Heart left ventricle (tissue), 16 donors: ENCODE measurements around the gene LTBP2. TPM values are rescaled to one million over a fixed set of nuclear protein-coding genes. Genes with fewer than 3 reads are reported as not detected.

Source experiments
- ATAC-seq, 4 donors: fragments of 200-7000 bp; cut with Tn5 transposase; one replicate each; pipeline ENCODE4 v1.9.1; 2020 to 2022; ENCODE audit warnings: moderate library complexity in 4 of 4, mild to moderate bottlenecking in 3 of 4, moderate number of reproducible peaks in 1 of 4
- DNase-seq, 5 donors: peaks; one replicate each; pipeline ENCODE4 v3.0.0-alpha.2; 2020
- H3K27ac ChIP-seq, 12 donors: fragments of 200-600 bp; sonication (generic) in 4 of 12; one replicate each; pipeline versions ENCODE4 v1.5.0 to v1.8.0; 2016 to 2022; ENCODE audit warnings: mild to moderate bottlenecking in 2 of 12
- H3K27me3 ChIP-seq, 9 donors: fragments of 200-600 bp; sonication (generic) in 2 of 9; one replicate each; pipeline versions ENCODE4 v1.5.1 to v1.8.0; 2016 to 2022; ENCODE audit warnings: mild to moderate bottlenecking in 3 of 9
- H3K36me3 ChIP-seq, 9 donors: fragments of 200-600 bp; sonication (generic) in 2 of 9; one replicate each; pipeline versions ENCODE4 v1.5.0 to v1.8.0; 2018 to 2022; ENCODE audit warnings: mild to moderate bottlenecking in 2 of 9
- H3K4me1 ChIP-seq, 12 donors: fragments of 200-600 bp; sonication (generic) in 4 of 12; one replicate each; pipeline versions ENCODE4 v1.5.0 to v1.8.0; 2016 to 2022; ENCODE audit warnings: mild to moderate bottlenecking in 3 of 12
- H3K4me3 ChIP-seq, 12 donors: fragments of 200-600 bp; sonication (generic) in 4 of 12; one replicate each; pipeline versions ENCODE4 v1.5.0 to v1.8.0; 2017 to 2022; ENCODE audit warnings: mild to moderate bottlenecking in 9 of 12, moderate library complexity in 4 of 12
- H3K9me3 ChIP-seq, 12 donors: fragments of 200-600 bp; sonication (generic) in 4 of 12; one replicate each; pipeline versions ENCODE4 v1.5.0 to v1.8.0; 2016 to 2022; ENCODE audit warnings: mild to moderate bottlenecking in 1 of 12
- CTCF ChIP-seq, 12 donors: fragments of 200-600 bp; sonication (generic) in 4 of 12; IDR thresholded peaks; one replicate each; pipeline versions ENCODE4 v1.5.0 to v1.8.0; 2018 to 2022; ENCODE audit warnings: antibody characterized with exemption in 12 of 12, mild to moderate bottlenecking in 5 of 12
- POLR2A ChIP-seq, 2 donors: fragments of 450-650 bp; IDR thresholded peaks; one replicate each; pipeline ENCODE4 v1.6.1; 2017; ENCODE audit warnings: antibody characterized with exemption in 2 of 2, mild to moderate bottlenecking in 2 of 2, moderate library complexity in 2 of 2
- whole genome bisulfite sequencing, 4 donors: extraction: QIAGEN DNeasy Blood & Tissue Kit in 2 of 4; methylation state at CpG; one replicate each; pipeline versions ENCODE4 v1.1.5 to v1.1.7; 2013 to 2018; 5-methylcytosine and 5-hydroxymethylcytosine counted together
- intact Hi-C, 10 donors: fragments of 100-400 bp; cut with DNase I; formaldehyde crosslinking; loops; one replicate each; pipeline versions ENCODE4 v1.11.1 to v1.14.2; 2022
- polyA plus RNA-seq, 2 donors: library from polyadenylated mRNA; stranded (reverse); fragments of 200-250 nt; gene quantifications; one replicate each; pipeline ENCODE4 v1.2.3, GENCODE V29; 2013
- total RNA-seq, 9 donors: library from RNA; depleted of rRNA in 2 of 9; stranded (reverse); fragments of >200 nt in 2 of 9; fragmentation: NEBNext Ultra II Directional in 3 of 9; extraction: Animal tissue kit (Norgen Biotek cat#: 25700) in 3 of 9; gene quantifications; one replicate each; pipeline versions ENCODE4 v1.1.0 to v1.2.4, GENCODE V29; 2016 to 2023
- donor health status: ischemic (EF 13 %, LVEDD 7.1; RV severe dilation, severe dysfunction).
- donor health status: healthy with polysubstance abuse.
- donor health status: DM: no; HTN: yes; CAD: no.
- donor health status: DM: no; HTN: no; CAD: no.
- donor health status: ischemic (EF 25% LVEDD 6.9; RV normal size, moderate dysfunction).
- donor health status: ischemic (EF 25% LVEDD 5.7; RV mildly dilated, moderate dysfunction).
- donor health status: healthy.
- donor health status: DM: yes; HTN: yes; CAD: no.
- donor health status: ischemic (EF 35%, LVEDD 5.7; RV mildly dilated, moderate dysfunction).
- donor health status: nonischemic (EF 11% LVEDD 7.7; RV severe dilation, severe dysfunction).
- donor health status: DM: yes; HTN: yes; CAD: no.
- donor health status: PGD.
- donor health status: ischemic (EF 29% LVEDD 5.4; RV normal size, mild dysfunction).
- donor health status: nonischemic (EF 23%, LVEDD 6.1; RV moderate dilation, normal function).

The LTBP2 gene
- total and polyA plus RNA-seq, 11 donors: 4.0 to 69.1 (median 29.5) TPM

DNA sequence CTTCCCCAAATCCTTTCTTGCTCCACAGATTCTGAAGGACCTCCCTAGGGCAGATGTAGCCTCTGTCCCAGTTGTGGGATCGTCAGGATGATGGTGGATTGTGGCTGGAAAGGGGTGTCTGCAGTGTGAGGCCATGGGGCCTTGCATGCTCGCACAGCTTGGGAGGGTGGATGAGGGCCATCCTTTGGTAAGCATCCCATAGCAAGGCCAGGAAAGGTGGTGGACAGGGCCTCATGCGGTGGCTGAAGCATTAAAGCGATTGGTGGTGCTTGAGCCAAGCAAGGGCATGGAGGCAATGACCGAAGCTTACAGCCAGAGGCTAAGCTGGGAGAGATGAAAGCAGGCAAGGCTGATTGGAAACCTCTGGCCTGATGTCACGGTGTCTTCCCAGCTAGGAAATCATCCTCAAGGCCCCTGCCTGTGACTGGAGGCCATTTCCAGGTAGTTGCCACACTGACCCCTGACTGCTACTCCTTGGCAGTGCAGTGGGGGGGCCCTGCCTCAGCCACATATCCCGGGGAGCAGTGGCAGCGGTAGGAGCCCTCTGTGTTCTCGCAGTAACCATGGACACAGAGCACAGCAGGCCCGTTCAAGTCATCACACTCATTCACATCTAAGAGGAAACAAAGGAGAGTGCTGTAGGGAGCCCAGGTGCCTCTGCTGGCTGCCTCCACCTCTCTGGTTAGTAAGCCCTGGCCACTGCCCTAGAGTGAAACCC lies 111.5 kb downstream of the LTBP2 start:
- no peak overlapping the region for H3K27ac ChIP-seq
- peaks cover 0 to 73% (median 40%) of the 10 kb centered on the region in 9 donors for H3K36me3 ChIP-seq
- TF ChIP-seq POLR2A (IDR thresholded peaks at IDR 0.05) (no peak), CTCF (IDR thresholded peaks at IDR 0.05) (no peak)
- peak in 1 of 4 donors; percentile 10 for ATAC-seq
- no peaks in the 10 kb centered on the region for H3K9me3 ChIP-seq
- intact Hi-C loops: loop anchor here in 7 of 10 donors (5.0 to 10.0 kb wide), 3 partner anchors 102 to 304 kb away; partner anchors contain the start of gene LTBP2 (in 6 of the 7)
- no peaks in the 10 kb centered on the region for H3K27me3 ChIP-seq
- WGBS, 4 donors: 87 to 90% (median 88%) methylated on average over 9 to 10 of the region's 10 CpGs
- no peak overlapping the region for H3K4me3 ChIP-seq
- peaks cover 0 to 13% (median 4%) of the 10 kb centered on the region in 12 donors for H3K4me1 ChIP-seq
- peak in 1 of 5 donors; percentile 38 for DNase-seq

DNA sequence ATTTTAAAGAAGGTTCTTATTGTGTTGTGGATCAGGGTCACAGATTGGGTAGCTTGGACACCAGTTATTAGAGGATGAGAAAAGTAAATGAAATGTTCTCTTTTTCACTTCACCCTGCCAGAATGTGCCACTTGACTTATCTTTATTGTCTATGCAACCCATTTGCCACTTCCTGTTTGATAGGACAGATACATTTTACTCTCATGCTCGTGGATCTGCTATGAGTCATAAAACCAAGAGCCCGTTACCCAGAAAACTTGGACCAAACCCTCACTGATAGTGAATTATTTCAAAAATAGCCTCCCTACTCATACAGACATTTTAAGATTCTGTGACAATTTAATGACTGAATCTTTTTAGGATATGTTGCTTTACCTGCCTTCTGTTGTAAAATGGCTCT lies 116.7 kb downstream of the LTBP2 start:
- WGBS, 4 donors: 29 to 37% (median 34%) methylated on average over 2 of the region's 2 CpGs
- H3K4me3 ChIP-seq: no peak overlapping the region
- intact Hi-C loops: loop anchor here in 2 of 10 donors (10.0 kb wide), 2 partner anchors 99 to 119 kb away; partner anchors contain the start of gene LTBP2 (in 1 of the 2)
- peak overlapping the region in 3 of 12 donors; percentile 15 to 51 (median 17) for H3K27ac ChIP-seq
- ATAC-seq (no peak), DNase-seq (no peak)
- no peaks in the 10 kb centered on the region for H3K9me3 ChIP-seq
- peaks cover 0 to 41% (median 21%) of the 10 kb centered on the region in 9 donors for H3K36me3 ChIP-seq
- TF ChIP-seq CTCF (IDR thresholded peaks at IDR 0.05) (no peak), POLR2A (IDR thresholded peaks at IDR 0.05) (no peak)
- peaks cover 0 to 45% (median 28%) of the 10 kb centered on the region in 12 donors for H3K4me1 ChIP-seq
- no peaks in the 10 kb centered on the region for H3K27me3 ChIP-seq

- H3K27ac ChIP-seq: peak within 1 kb of the TSS; percentile 82 to 98 (median 92)
- TF ChIP-seq CTCF (IDR thresholded peaks at IDR 0.05) (peak in 2 of 12 donors; percentile 2 to 6), POLR2A (IDR thresholded peaks at IDR 0.05) (peak in 1 of 2 donors; percentile 55)
- peaks cover 0 to 62% (median 40%) of the 10 kb centered on the region in 12 donors for H3K4me1 ChIP-seq
- H3K4me3 ChIP-seq: peak within 1 kb of the TSS; percentile 74 to 97 (median 88)
- DNase-seq (peak; percentile 100), ATAC-seq (peak; percentile 95 to 98 (median 98))
- no peaks in the 10 kb centered on the region for H3K27me3 ChIP-seq
- 0 to 1% (median 0%) methylated on average over 30 to 73 of the region's 73 CpGs for WGBS, 4 donors
- H3K36me3 ChIP-seq: peaks cover 0 to 25% (median 16%) of the 10 kb centered on the region in 9 donors
- intact Hi-C loops: loop anchor here in 5 of 10 donors (2.0 to 10.0 kb wide), 4 partner anchors 101 to 131 kb away; partner anchors contain the start of gene LTBP2 (in 1 of the 5)
- H3K9me3 ChIP-seq: no peaks in the 10 kb centered on the region
Measured at GRCh38 chr14:74493343-74494261, 118.4 kb downstream of the LTBP2 start, which contains the start of gene ISCA2. TSS of gene ISCA2 (plus strand) at chr14:74493765. CDS start at chr14:74493775, 10 bp downstream.
